ENCODE results near the gene BEST1. TPM values are rescaled to one million over a fixed set of nuclear protein-coding genes. Genes with fewer than 3 reads are reported as not detected.
A peak's percentile ranks its signal among the peaks of the same experiment; 100 is the strongest.

Gene BEST1
- total RNA-seq, 1 experiment from 2014 or later: 0.17 TPM

DNA sequence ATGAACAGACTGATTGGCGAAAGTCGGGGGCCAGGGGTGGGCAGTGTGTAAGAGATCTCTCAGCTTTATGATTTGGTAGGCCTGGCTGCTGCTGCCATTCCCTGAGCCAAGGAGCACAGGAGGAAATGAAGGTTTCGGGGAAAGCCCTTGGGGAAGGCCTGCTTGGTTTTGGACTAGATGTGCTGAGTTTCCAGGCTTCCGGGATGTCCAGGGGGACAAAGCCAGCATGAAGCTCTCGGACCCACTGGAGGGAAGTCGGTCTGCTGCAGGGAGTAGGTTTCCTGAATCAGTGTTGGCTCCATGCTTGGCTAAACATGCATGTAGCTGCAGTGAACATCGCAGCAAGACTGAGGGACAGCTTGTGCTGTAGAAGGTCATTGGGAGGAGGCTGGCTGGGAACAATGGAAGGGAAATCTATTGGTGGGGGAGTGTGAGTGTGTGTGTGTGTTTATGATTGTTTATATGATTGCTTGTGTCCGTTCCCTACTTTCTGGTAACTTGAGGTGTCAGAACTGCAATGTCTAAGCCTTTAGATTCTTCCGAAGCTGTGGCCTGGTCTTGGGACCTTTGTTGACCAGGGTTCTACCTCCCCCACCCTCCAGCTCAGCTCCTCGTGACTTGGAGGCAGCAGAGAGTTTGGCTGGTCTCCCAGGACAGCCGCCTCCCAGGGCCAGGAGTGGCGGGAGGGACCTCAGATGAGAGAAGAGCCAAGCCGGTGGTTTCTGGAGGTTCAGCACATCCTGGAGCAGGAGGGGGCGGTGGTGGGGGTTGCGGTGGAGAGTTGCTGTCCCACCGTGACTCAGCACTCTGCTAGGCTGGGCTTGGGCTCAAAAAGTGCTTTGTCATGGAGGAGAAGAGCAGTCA lies 21.3 kb downstream of the BEST1 start (continued):
- TF ChIP-seq, protein P1, sequence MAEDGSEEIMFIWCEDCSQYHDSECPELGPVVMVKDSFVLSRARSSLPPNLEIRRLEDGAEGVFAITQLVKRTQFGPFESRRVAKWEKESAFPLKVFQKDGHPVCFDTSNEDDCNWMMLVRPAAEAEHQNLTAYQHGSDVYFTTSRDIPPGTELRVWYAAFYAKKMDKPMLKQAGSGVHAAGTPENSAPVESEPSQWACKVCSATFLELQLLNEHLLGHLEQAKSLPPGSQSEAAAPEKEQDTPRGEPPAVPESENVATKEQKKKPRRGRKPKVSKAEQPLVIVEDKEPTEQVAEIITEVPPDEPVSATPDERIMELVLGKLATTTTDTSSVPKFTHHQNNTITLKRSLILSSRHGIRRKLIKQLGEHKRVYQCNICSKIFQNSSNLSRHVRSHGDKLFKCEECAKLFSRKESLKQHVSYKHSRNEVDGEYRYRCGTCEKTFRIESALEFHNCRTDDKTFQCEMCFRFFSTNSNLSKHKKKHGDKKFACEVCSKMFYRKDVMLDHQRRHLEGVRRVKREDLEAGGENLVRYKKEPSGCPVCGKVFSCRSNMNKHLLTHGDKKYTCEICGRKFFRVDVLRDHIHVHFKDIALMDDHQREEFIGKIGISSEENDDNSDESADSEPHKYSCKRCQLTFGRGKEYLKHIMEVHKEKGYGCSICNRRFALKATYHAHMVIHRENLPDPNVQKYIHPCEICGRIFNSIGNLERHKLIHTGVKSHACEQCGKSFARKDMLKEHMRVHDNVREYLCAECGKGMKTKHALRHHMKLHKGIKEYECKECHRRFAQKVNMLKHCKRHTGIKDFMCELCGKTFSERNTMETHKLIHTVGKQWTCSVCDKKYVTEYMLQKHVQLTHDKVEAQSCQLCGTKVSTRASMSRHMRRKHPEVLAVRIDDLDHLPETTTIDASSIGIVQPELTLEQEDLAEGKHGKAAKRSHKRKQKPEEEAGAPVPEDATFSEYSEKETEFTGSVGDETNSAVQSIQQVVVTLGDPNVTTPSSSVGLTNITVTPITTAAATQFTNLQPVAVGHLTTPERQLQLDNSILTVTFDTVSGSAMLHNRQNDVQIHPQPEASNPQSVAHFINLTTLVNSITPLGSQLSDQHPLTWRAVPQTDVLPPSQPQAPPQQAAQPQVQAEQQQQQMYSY (CRISPR knock-in tag; IDR thresholded peaks at IDR 0.05): 0 out of 2 replicates have a peak, but pooled peaks have one; percentile 11
- TF ChIP-seq IRF2 (CRISPR knock-in tag; IDR thresholded peaks at IDR 0.05; ENCODE audit: borderline replicate concordance, low read depth) (no peak), NR1H2 (CRISPR knock-in tag; IDR thresholded peaks at IDR 0.05) (no peak), SP1 (CRISPR knock-in tag; conservative IDR thresholded peaks at IDR 0.05) (peak; percentile 41; the same call in 1 of the 2 replicates), ZBTB21 (CRISPR knock-in tag; IDR thresholded peaks at IDR 0.05; ENCODE audit: borderline replicate concordance) (no peak), NFE2L1 (CRISPR knock-in tag; IDR thresholded peaks at IDR 0.05) (peak; percentile 80), ZNF416 (CRISPR knock-in tag; IDR thresholded peaks at IDR 0.05) (no peak), ZNF138 (CRISPR knock-in tag; conservative IDR thresholded peaks at IDR 0.05) (no peak), TEAD4 (CRISPR knock-in tag; IDR thresholded peaks at IDR 0.05) (no peak), RELA (CRISPR knock-in tag; IDR thresholded peaks at IDR 0.05; ENCODE audit: borderline replicate concordance) (no peak)
- TF ChIP-seq, protein P2, sequence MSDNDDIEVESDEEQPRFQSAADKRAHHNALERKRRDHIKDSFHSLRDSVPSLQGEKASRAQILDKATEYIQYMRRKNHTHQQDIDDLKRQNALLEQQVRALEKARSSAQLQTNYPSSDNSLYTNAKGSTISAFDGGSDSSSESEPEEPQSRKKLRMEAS (CRISPR knock-in tag; IDR thresholded peaks at IDR 0.05): peak; percentile 20; the same call in 1 of the 2 replicates
- TF ChIP-seq, protein P3, sequence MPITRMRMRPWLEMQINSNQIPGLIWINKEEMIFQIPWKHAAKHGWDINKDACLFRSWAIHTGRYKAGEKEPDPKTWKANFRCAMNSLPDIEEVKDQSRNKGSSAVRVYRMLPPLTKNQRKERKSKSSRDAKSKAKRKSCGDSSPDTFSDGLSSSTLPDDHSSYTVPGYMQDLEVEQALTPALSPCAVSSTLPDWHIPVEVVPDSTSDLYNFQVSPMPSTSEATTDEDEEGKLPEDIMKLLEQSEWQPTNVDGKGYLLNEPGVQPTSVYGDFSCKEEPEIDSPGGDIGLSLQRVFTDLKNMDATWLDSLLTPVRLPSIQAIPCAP (CRISPR knock-in tag; IDR thresholded peaks at IDR 0.05): no peak
- TF ChIP-seq, protein P4, sequence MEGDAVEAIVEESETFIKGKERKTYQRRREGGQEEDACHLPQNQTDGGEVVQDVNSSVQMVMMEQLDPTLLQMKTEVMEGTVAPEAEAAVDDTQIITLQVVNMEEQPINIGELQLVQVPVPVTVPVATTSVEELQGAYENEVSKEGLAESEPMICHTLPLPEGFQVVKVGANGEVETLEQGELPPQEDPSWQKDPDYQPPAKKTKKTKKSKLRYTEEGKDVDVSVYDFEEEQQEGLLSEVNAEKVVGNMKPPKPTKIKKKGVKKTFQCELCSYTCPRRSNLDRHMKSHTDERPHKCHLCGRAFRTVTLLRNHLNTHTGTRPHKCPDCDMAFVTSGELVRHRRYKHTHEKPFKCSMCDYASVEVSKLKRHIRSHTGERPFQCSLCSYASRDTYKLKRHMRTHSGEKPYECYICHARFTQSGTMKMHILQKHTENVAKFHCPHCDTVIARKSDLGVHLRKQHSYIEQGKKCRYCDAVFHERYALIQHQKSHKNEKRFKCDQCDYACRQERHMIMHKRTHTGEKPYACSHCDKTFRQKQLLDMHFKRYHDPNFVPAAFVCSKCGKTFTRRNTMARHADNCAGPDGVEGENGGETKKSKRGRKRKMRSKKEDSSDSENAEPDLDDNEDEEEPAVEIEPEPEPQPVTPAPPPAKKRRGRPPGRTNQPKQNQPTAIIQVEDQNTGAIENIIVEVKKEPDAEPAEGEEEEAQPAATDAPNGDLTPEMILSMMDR (IDR thresholded peaks at IDR 0.05): no peak
- TF ChIP-seq, protein P5, sequence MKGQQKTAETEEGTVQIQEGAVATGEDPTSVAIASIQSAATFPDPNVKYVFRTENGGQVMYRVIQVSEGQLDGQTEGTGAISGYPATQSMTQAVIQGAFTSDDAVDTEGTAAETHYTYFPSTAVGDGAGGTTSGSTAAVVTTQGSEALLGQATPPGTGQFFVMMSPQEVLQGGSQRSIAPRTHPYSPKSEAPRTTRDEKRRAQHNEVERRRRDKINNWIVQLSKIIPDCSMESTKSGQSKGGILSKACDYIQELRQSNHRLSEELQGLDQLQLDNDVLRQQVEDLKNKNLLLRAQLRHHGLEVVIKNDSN (CRISPR knock-in tag; IDR thresholded peaks at IDR 0.05): peak; percentile 57; the same call in 1 of the 2 replicates

DNA sequence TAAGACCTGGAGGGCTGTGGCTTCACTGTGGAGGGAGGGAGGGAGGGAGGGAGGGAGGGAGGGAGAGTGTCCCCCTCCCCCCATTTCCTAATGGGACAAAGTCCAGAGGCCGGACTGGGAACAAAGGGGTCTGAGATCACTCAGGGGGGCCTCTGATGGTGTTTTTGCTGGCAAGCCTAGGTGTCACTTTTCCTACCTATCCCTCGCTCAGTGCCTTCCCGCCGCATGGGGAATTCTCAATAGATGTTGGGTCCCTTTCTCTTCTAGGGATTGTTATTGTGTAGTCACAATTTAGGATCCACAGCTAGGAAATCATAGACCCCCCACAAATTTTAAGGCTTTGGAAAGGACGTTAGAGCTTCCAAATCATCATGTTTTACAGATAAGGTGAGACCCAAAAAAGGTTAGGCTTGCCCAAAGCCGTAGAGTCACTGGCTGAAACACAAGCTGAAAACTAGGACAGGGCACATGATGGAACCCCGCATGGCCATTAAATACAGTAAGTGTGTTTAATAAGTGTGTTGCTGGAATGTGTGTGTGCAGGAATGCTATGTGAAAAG lies 22.0 kb downstream of the BEST1 start:
- TF ChIP-seq GABPB1 (CRISPR knock-in tag; IDR thresholded peaks at IDR 0.05) (0 out of 2 replicates have a peak, but pooled peaks have one; percentile 6), RORB (CRISPR knock-in tag; IDR thresholded peaks at IDR 0.05) (no peak)
- POLR2A ChIA-PET: interaction anchor here (0.8 kb wide), 2 partner anchors 23 to 136 kb away, joined by 3 read pairs; no protein-coding TSS in a partner anchor
- no peak for DNase-seq (ENCODE audit: low spot score)
- H3K9me3 Mint-ChIP-seq: no peaks in the 10 kb centered on the region
- no peak overlapping the region for H3K4me3 Mint-ChIP-seq
- H3K27ac Mint-ChIP-seq: peak overlapping the region; percentile 94
- CTCF ChIA-PET: interaction anchor here (0.6 to 3.4 kb wide), 13 partner anchors 17 to 192 kb away, joined by 3 to 35 read pairs (median 4); no protein-coding TSS in a partner anchor
- H3K4me1 Mint-ChIP-seq: peaks cover 51% of the 10 kb centered on the region
- no peaks in the 10 kb centered on the region for H3K36me3 Mint-ChIP-seq
- no peak for ATAC-seq
- peaks cover 2% of the 10 kb centered on the region; the same call in 1 of the 2 replicates for H3K27me3 Mint-ChIP-seq (ENCODE audit: low read depth)

All from WTC11 (cell line).